OCI-LY3 (cell line): ENCODE measurements around the gene DNAH7.
"Not testable (repeated sequence)": the region's sequence is repeated elsewhere in the genome, so short reads cannot be mapped to it uniquely, and the experiment has no call there.

Experiments used
- H2AFZ ChIP-seq: fragments of 200-600, 300-600 bp; shearing (Covaris generic); 2 replicates; pipeline ENCODE4 v1.6.0; 2014; ENCODE audit warnings: antibody characterized with exemption, low read depth, low read length
- H3K27ac ChIP-seq: fragments of 200-600, 300-600 bp; sonication (generic); 2 replicates; pipeline ENCODE4 v1.5.1; 2014; ENCODE audit warnings: mild to moderate bottlenecking, low read length, moderate library complexity, mixed read lengths
- H3K27me3 ChIP-seq: fragments of 200-600, 300-600 bp; sonication (generic); 2 replicates; pipeline ENCODE4 v1.6.1; 2014; ENCODE audit warnings: low read depth, low read length, mixed read lengths
- H3K36me3 ChIP-seq: fragments of 200-600, 300-600 bp; sonication (generic); replicated peaks from 2 replicates; pipeline ENCODE3; 2014; ENCODE audit warnings: low read depth, low read length, mixed read lengths
- H3K4me1 ChIP-seq: fragments of 300-600, 200-600 bp; sonication (generic); 2 replicates; pipeline ENCODE4 v1.6.1; 2014; ENCODE audit warnings: low read length, mixed read lengths
- H3K4me2 ChIP-seq: fragments of 200-600, 300-600 bp; sonication (generic); 2 replicates; pipeline ENCODE4 v1.6.1; 2014; ENCODE audit warnings: low read length, mixed read lengths
- H3K4me3 ChIP-seq: fragments of 300-600, 200-600 bp; sonication (generic); 2 replicates; pipeline ENCODE4 v1.5.1; 2014; ENCODE audit warnings: antibody characterized with exemption, mild to moderate bottlenecking, low read length, moderate library complexity
- H3K79me2 ChIP-seq: fragments of 300-600, 200-600 bp; shearing (Covaris generic); 2 replicates; pipeline ENCODE4 v1.6.1; 2014; ENCODE audit warnings: mild to moderate bottlenecking, low read length, mixed read lengths
- H3K9ac ChIP-seq: fragments of 300-600, 200-600 bp; shearing (Covaris generic); 2 replicates; pipeline ENCODE4 v1.6.0; 2014; ENCODE audit warnings: mild to moderate bottlenecking, low read length, moderate library complexity
- H3K9me3 ChIP-seq: fragments of 200-600, 300-600 bp; shearing (Covaris generic); 2 replicates; pipeline ENCODE4 v1.6.1; 2014; ENCODE audit warnings: low read length, mixed read lengths; ENCODE audit not compliant: insufficient read depth
- H4K20me1 ChIP-seq: fragments of 200-600, 300-600 bp; sonication (generic); 2 replicates; pipeline ENCODE4 v1.6.1; 2016; ENCODE audit warnings: low read length, mixed read lengths; ENCODE audit not compliant: insufficient read depth
- EZH2phosphoT487 ChIP-seq: fragments of 200-600 bp; shearing (Covaris generic); IDR thresholded peaks from 2 replicates; pipeline ENCODE4 v1.6.1; 2018; ENCODE audit warnings: antibody characterized with exemption, mixed run types, low read depth
- TF ChIP-seq, protein P1 (sequence below): fragments of 200-600, 300-600 bp; sonication (generic); IDR thresholded peaks from 2 replicates; pipeline ENCODE4 v1.5.1; 2014; ENCODE audit warnings: antibody characterized with exemption, low read length, low read depth

Gene DNAH7

DNA sequence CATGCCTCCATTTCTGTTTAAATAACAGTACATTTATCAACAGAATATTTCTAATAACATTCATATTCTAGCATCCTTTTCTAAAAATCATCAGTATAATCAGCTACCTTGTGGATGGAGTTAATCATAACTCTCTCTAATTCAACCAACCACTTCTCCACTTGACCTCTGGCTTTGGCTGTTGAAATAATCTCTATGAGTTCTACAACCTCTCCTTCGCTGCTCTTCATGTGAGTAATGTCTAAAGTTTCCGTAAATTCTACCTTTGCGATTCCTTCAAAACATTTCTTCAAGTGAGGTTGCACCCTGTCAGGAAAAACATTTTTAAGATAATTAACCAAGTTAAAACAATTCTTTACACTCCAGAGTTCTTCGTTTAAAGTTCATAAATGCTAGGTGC lies 134.2 kb downstream of the DNAH7 start:
- no peaks in the 10 kb centered on the region for H3K27me3 ChIP-seq
- H3K9ac ChIP-seq, result no peak overlapping the region
- H3K27ac ChIP-seq, result no peak overlapping the region
- no peaks in the 10 kb centered on the region for H3K9me3 ChIP-seq
- H3K4me3 ChIP-seq, result no peak overlapping the region
- H3K4me2 ChIP-seq, result no peak overlapping the region
- no peak overlapping the region for H2AFZ ChIP-seq
- TF ChIP-seq, protein P1, sequence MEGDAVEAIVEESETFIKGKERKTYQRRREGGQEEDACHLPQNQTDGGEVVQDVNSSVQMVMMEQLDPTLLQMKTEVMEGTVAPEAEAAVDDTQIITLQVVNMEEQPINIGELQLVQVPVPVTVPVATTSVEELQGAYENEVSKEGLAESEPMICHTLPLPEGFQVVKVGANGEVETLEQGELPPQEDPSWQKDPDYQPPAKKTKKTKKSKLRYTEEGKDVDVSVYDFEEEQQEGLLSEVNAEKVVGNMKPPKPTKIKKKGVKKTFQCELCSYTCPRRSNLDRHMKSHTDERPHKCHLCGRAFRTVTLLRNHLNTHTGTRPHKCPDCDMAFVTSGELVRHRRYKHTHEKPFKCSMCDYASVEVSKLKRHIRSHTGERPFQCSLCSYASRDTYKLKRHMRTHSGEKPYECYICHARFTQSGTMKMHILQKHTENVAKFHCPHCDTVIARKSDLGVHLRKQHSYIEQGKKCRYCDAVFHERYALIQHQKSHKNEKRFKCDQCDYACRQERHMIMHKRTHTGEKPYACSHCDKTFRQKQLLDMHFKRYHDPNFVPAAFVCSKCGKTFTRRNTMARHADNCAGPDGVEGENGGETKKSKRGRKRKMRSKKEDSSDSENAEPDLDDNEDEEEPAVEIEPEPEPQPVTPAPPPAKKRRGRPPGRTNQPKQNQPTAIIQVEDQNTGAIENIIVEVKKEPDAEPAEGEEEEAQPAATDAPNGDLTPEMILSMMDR, result no peak
- no peak for TF ChIP-seq EZH2phosphoT487
- peaks cover 4% of the 10 kb centered on the region for H3K4me1 ChIP-seq
- no peaks in the 10 kb centered on the region for H3K79me2 ChIP-seq
- no peaks in the 10 kb centered on the region for H4K20me1 ChIP-seq
- H3K36me3 ChIP-seq, result no peaks in the 10 kb centered on the region

GRCh38 chr2:195929531-195929930 lies 139.1 kb downstream of the DNAH7 start:
- TF ChIP-seq EZH2phosphoT487, result no peak
- TF ChIP-seq, protein P1, result no peak
- Histone ChIP-seq H4K20me1 (no peaks in the 10 kb centered on the region), H3K4me1 (no peaks in the 10 kb centered on the region), H3K4me2 (no peak overlapping the region), H3K36me3 (no peaks in the 10 kb centered on the region), H2AFZ (no peak overlapping the region), H3K27me3 (no peaks in the 10 kb centered on the region), H3K27ac (no peak overlapping the region), H3K9ac (no peak overlapping the region), H3K79me2 (no peaks in the 10 kb centered on the region), H3K9me3 (no peaks in the 10 kb centered on the region), H3K4me3 (no peak overlapping the region)

- H3K4me2 ChIP-seq, result no peak overlapping the region
- H4K20me1 ChIP-seq, result no peaks in the 10 kb centered on the region
- H2AFZ ChIP-seq, result no peak overlapping the region
- no peak overlapping the region for H3K9ac ChIP-seq
- no peak for TF ChIP-seq EZH2phosphoT487
- TF ChIP-seq, protein P1, result no peak
- H3K9me3 ChIP-seq, result no peaks in the 10 kb centered on the region
- no peaks in the 10 kb centered on the region for H3K27me3 ChIP-seq
- H3K4me1 ChIP-seq, result no peaks in the 10 kb centered on the region
- H3K4me3 ChIP-seq, result no peak overlapping the region
- H3K27ac ChIP-seq, result no peak overlapping the region
- H3K36me3 ChIP-seq, result no peaks in the 10 kb centered on the region
- H3K79me2 ChIP-seq, result no peaks in the 10 kb centered on the region
Measured at GRCh38 chr2:195925120-195925519, 143.5 kb downstream of the DNAH7 start.

DNA sequence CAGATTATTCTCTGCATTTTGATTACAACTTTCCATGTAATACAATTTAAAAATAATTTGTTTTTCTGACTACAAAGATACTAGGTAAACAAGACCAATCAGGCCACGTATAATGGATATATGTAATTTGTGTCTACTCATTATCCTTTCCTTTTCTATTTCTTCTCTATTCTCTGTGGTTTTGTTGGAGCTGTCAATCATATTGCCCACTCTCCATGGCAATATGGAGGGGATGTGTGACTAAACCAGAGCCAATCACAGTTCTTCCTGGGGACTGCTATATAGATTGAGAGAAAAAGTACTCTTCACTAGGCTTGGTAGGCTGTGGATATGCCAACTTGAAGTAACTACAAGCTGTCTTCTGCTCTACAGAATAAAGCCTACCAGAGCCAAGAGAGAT lies 144.7 kb downstream of the DNAH7 start:
- Histone ChIP-seq H2AFZ (no peak overlapping the region), H3K36me3 (no peaks in the 10 kb centered on the region), H4K20me1 (no peaks in the 10 kb centered on the region), H3K79me2 (no peaks in the 10 kb centered on the region), H3K4me1 (no peaks in the 10 kb centered on the region), H3K27ac (no peak overlapping the region), H3K27me3 (no peaks in the 10 kb centered on the region), H3K4me2 (no peak overlapping the region), H3K9ac (no peak overlapping the region), H3K9me3 (no peaks in the 10 kb centered on the region), H3K4me3 (no peak overlapping the region)
- TF ChIP-seq EZH2phosphoT487, result no peak
- TF ChIP-seq, protein P1, result no peak

- not testable (repeated sequence) for H3K9ac ChIP-seq, H3K4me1 ChIP-seq, H3K79me2 ChIP-seq, H4K20me1 ChIP-seq, H3K27me3 ChIP-seq, H3K4me2 ChIP-seq, H3K36me3 ChIP-seq, H3K9me3 ChIP-seq, H2AFZ ChIP-seq, H3K4me3 ChIP-seq, H3K27ac ChIP-seq
Measured at GRCh38 chr2:195917021-195917600, 151.5 kb downstream of the DNAH7 start.
